Fibroblast of villous mesenchyme (primary cell): ENCODE data around the gene MIEF1. TPM values are rescaled to one million over a fixed set of nuclear protein-coding genes. Genes with fewer than 3 reads are reported as not detected.
A peak's percentile ranks its signal among the peaks of the same experiment; 100 is the strongest.
"Not testable (repeated sequence)": the region's sequence is repeated elsewhere in the genome, so short reads cannot be mapped to it uniquely, and the experiment has no call there.

Experiments used
- DNase-seq: peaks from one replicate; pipeline ENCODE4 v3.0.0-alpha.2; 2010; ENCODE audit warnings: low read depth
- H3K4me3 ChIP-seq: 2 replicates; pipeline ENCODE4 v1.5.1; 2011; ENCODE audit warnings: low read depth, mild to moderate bottlenecking, low read length
- total RNA-seq: library from RNA; depleted of rRNA; stranded (reverse); fragments of >200 nt; gene quantifications from 2 replicates; pipeline ENCODE4 v1.2.3, GENCODE V29; 2012
- TF ChIP-seq, protein P1 (sequence below): IDR thresholded peaks from 2 replicates; pipeline ENCODE4 v1.5.1; 2012; ENCODE audit warnings: low read depth, mild to moderate bottlenecking, low read length; ENCODE audit not compliant: insufficient read depth

Gene MIEF1
- total RNA-seq, 1 donor = 32.8 TPM

DNA sequence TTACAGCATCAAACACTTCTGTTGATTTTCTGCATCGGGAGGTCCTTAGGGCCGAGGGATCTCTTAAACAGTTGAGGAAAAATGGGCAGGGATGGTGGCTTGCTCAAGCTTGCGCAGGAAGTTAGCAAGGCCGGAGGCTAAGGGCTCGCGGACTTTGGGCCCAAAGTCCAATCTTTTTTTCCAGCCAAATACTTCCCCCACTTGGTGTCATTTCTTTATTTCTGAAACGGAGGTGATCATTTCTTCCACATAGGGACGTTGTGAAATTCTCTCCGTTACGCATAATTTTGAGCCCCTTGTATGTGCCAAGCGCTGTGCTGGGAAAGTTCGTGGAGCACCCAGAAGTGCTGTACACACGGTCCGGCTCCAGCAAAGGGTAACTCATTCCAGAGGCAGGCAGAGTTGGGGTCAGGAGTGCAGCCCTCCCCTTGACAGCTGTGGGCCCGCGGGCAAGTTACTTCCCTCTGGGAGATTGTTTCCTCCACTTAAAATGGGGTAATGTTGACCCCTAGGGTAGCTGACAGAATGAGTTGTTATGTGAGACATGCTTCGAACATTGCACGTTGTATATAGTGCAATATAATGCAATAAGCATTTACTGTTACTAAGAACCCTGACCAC lies 809 bp downstream of the MIEF1 start:
- TF ChIP-seq, protein P1, sequence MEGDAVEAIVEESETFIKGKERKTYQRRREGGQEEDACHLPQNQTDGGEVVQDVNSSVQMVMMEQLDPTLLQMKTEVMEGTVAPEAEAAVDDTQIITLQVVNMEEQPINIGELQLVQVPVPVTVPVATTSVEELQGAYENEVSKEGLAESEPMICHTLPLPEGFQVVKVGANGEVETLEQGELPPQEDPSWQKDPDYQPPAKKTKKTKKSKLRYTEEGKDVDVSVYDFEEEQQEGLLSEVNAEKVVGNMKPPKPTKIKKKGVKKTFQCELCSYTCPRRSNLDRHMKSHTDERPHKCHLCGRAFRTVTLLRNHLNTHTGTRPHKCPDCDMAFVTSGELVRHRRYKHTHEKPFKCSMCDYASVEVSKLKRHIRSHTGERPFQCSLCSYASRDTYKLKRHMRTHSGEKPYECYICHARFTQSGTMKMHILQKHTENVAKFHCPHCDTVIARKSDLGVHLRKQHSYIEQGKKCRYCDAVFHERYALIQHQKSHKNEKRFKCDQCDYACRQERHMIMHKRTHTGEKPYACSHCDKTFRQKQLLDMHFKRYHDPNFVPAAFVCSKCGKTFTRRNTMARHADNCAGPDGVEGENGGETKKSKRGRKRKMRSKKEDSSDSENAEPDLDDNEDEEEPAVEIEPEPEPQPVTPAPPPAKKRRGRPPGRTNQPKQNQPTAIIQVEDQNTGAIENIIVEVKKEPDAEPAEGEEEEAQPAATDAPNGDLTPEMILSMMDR = no peak
- H3K4me3 ChIP-seq = peak overlapping the region; percentile 75
- DNase-seq = no peak

DNA sequence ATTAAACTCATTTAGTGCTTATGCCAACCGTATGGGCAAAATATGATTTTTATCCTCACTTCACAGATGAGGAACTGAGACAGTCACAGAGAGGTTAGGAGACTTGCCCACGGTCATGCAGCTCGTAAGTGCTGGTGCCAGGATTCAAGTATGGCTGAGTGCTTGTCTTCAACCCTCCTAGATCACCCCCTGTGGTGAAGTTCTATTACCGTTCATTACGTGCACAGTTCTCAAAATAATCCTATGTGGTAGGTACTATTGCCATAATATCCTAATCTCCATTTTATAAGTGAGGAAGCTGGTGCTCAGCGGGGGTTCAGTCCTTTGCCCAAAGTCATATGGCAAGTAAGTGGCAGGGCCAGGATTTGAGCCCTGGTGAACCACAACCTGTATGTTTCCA lies 1.5 kb downstream of the MIEF1 start:
- DNase-seq = no peak
- peak overlapping the region; percentile 75 for H3K4me3 ChIP-seq
- TF ChIP-seq, protein P1 = no peak

DNA sequence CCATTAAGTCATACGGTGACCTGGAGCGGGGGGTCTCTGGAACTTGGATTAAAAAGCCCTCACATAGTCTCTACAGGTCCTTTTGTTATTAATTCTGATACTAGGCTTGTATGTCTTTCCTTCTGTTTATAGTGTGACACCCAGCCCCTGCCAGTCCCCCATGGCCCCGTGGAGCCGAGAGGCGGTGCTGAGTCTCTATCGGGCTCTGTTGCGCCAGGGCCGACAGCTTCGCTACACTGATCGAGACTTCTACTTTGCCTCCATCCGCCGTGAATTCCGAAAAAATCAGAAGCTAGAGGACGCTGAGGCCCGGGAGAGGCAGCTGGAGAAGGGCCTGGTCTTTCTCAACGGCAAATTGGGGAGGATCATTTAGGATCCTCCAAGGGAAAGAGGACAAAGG lies 2.0 kb downstream of the MIEF1 start:
- no peak for DNase-seq
- TF ChIP-seq, protein P1 = no peak
- no peak overlapping the region for H3K4me3 ChIP-seq

DNA sequence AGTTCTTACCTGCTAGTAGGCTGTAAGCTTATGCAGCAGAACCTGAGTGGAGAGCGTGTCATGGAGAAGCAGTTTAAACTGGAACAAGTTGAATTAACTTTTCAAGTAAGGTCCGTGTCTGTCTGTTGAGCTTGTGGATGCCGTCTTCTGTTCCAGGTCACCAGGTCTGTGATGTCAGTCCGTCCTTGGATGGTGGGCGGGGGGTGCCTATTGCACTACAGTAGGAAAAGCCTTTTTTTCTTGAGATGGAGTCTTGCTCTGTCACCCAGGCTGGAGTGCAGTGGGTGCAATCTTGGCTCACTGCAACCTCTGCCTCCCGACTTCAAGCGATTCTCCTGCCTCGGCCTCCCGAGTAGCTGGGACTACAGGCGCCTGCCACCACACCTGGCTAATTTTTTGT lies 4.9 kb downstream of the MIEF1 start:
- DNase-seq, H3K4me3 ChIP-seq: not testable (repeated sequence)

DNA sequence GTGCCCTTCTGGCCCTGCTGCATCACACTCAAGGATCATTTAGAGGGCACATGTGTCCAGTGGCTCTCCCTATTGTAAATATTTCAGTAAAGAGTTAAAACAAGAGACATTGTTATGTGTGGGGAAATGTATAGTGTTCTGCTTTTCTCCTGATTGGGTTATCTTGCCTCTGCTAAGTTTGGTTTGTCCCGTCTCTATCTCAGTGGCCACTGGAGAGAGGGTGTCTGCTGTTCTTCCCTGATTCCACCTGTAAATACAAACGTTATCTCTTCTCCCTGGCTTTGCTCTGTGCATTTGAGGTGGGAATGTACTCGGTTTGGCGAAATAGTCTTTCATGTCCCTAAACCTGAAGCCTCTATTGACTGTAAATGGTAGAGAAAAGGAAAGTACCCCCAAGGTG lies 6.3 kb downstream of the MIEF1 start:
- no peak overlapping the region for H3K4me3 ChIP-seq
- no peak for DNase-seq
- TF ChIP-seq, protein P1 = no peak

DNA sequence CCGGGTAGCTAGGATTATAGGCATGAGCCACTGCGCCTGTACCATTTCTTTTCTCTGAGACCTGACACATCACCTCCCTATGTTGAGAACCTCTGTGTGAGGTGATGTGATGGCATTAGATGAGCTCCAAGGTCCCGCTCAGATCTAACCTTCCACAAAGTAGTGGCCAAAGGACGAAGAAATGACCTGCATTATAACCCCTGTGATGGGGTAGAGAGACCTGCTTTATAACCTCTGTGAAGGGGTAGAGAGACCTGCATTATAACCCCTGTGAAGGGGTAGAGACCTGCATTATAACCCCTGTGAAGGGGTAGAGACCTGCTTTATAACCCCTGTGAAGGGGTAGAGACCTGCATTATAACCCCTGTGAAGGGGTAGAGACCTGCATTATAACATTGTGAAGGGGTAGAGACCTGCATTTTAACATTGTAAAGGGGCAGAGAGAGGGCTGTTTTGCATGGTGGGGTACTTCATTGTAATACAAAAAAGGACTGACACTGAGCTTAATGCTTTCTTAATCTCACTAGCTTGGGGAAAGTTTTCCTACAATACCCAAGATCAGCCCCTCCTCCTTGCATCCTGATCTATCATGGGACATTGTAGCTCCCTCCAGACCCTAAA lies 8.5 kb downstream of the MIEF1 start:
- no peak overlapping the region for H3K4me3 ChIP-seq
- DNase-seq = no peak
- TF ChIP-seq, protein P1 = no peak

DNA sequence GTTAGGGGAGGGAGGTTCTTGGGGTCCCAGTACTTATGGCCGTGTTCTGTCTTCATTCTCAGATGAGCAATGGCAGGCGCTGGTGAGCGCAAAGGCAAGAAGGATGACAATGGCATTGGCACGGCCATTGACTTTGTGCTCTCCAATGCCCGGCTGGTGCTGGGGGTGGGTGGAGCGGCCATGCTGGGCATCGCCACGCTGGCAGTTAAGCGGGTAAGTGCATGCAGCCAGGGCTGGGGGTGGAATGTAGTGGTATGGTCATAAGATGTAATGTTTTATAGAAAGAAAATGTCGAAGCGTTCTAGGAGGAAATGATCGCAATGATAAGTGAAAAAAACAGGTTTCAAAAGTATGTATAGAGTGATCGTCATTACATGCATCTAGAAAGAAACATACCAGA lies 9.1 kb downstream of the MIEF1 start:
- TF ChIP-seq, protein P1 = no peak
- DNase-seq = no peak
- no peak overlapping the region for H3K4me3 ChIP-seq
